HepG2 (cell line): ENCODE results near the gene C4orf33. TPM values are rescaled to one million over a fixed set of nuclear protein-coding genes. Genes with fewer than 3 reads are reported as not detected.
"Not testable (repeated sequence)": the region's sequence is repeated elsewhere in the genome, so short reads cannot be mapped to it uniquely, and the experiment has no call there.

Source experiments
- ATAC-seq: fragments of 200-7000 bp; cut with Tn5 transposase; 3 replicates; pipeline ENCODE4 v1.9.1; 2020; ENCODE audit warnings: mild to moderate bottlenecking, moderate library complexity
- BruUV-seq: library from RNA; stranded (reverse); fragments of 400-500 nt; replicated peaks from 2 replicates; lab custom pipeline; 2021; lab: Mats Ljungman, UMichigan
- CTCF ChIA-PET: fragments of 300-600 bp; formaldehyde crosslinking; extraction: SDS; loops from one replicate; lab custom pipeline; 2021; ENCODE audit warnings: low total read pairs, inconsistent platforms, low intra/inter-chr PET ratio; lab: Yijun Ruan, JAX
- POLR2A ChIA-PET: fragments of 350-600 bp; sonication (Branson Sonifier 250); formaldehyde crosslinking; loops from one replicate; lab custom pipeline; 2020; ENCODE audit warnings: antibody characterized with exemption, inconsistent platforms; lab: Yijun Ruan, JAX
- DNase-seq: peaks from one replicate; pipeline ENCODE4 v3.0.0-alpha.2; 2015; ENCODE audit warnings: low spot score
- FAIRE-seq: peaks from 3 replicates; lab custom pipeline; 2011; peaks lifted over from hg19 to GRCh38; lab: Jason Lieb, UNC
- H2AFZ ChIP-seq: one replicate; pipeline ENCODE4 v1.6.1; 2011; ENCODE audit warnings: low read length, inconsistent platforms
- H3K27ac ChIP-seq: fragments of 300-600 bp; 3 replicates; pipeline ENCODE4 v1.8.0; 2011; ENCODE audit warnings: mixed run types, mild to moderate bottlenecking, mixed read lengths, low read length, inconsistent platforms; ENCODE audit not compliant: insufficient read depth; ENCODE audit errors: extremely low read length
- H3K27me3 ChIP-seq, 2 experiments: fragments of 200-600 bp in 1 of 2; 2 replicates in 1 of 2; 3 replicates in 1 of 2; pipeline versions ENCODE4 v1.6.0 to v1.8.0; 2011; ENCODE audit warnings: low read length in 2 of 2, mild to moderate bottlenecking in 2 of 2, moderate library complexity in 2 of 2, inconsistent platforms in 1 of 2; ENCODE audit not compliant: insufficient read depth in 2 of 2, control insufficient read depth in 1 of 2
- H3K36me3 ChIP-seq, 2 experiments: fragments of 200-600 bp in 1 of 2; replicated peaks in 1 of 2; 2 replicates in 1 of 2; 3 replicates in 1 of 2; pipeline versions ENCODE4 v1.5.1 to v1.8.0; 2011; ENCODE audit warnings: low read length in 2 of 2, inconsistent platforms in 1 of 2; ENCODE audit not compliant: insufficient read depth in 2 of 2, control insufficient read depth in 1 of 2
- H3K4me1 ChIP-seq: 2 replicates; pipeline ENCODE4 v1.5.1; 2012; ENCODE audit warnings: low read length, inconsistent platforms; ENCODE audit not compliant: insufficient read depth
- H3K4me2 ChIP-seq: 2 replicates; pipeline ENCODE4 v1.6.0; 2011; ENCODE audit warnings: low read depth, low read length, inconsistent platforms
- H3K4me3 ChIP-seq, 3 experiments: fragments of 200-600 bp in 1 of 3; sonication (generic), shearing (Covaris generic) in 1 of 3; replicated peaks in 1 of 3; 2 replicates each; pipeline ENCODE4 v1.5.1; 2011 to 2016; ENCODE audit warnings: low read length in 3 of 3, inconsistent platforms in 2 of 3, low read depth in 2 of 3, mild to moderate bottlenecking in 2 of 3, control low read depth in 1 of 3, mixed read lengths in 1 of 3; ENCODE audit not compliant: insufficient read depth in 1 of 3
- H3K79me2 ChIP-seq: one replicate; pipeline ENCODE4 v1.6.1; 2011; ENCODE audit warnings: low read length, inconsistent platforms; ENCODE audit not compliant: insufficient read depth
- H3K9ac ChIP-seq: 2 replicates; pipeline ENCODE4 v1.6.0; 2011; ENCODE audit warnings: mild to moderate bottlenecking, low read depth, low read length, inconsistent platforms; ENCODE audit not compliant: insufficient read depth
- H3K9me3 ChIP-seq: 2 replicates; pipeline ENCODE4 v1.5.1; 2012; ENCODE audit warnings: mild to moderate bottlenecking, low read length
- H4K20me1 ChIP-seq: 2 replicates; pipeline ENCODE4 v1.6.0; 2011; ENCODE audit warnings: inconsistent platforms, mild to moderate bottlenecking, low read length, moderate library complexity; ENCODE audit not compliant: insufficient read depth
- ARHGAP35 ChIP-seq: sonication (generic); formaldehyde crosslinking; IDR thresholded peaks from 2 replicates; pipeline ENCODE4 v1.9.0; 2022; ENCODE audit warnings: mild to moderate bottlenecking, inconsistent platforms, moderate library complexity, missing genetic modification reagents, borderline replicate concordance
- GABPB1 ChIP-seq: IDR thresholded peaks from 2 replicates; pipeline ENCODE4 v1.6.1; 2016; ENCODE audit warnings: mild to moderate bottlenecking, missing genetic modification reagents, moderate library complexity, missing compliant biosample characterization
- GLI4 ChIP-seq: sonication (generic); formaldehyde crosslinking; IDR thresholded peaks from 2 replicates; pipeline ENCODE4 v1.5.1; 2020; ENCODE audit warnings: missing genetic modification reagents, mild to moderate bottlenecking, moderate library complexity, borderline replicate concordance
- SNAPC2 ChIP-seq: sonication (generic); formaldehyde crosslinking; IDR thresholded peaks from 2 replicates; pipeline ENCODE4 v1.8.1; 2022; ENCODE audit warnings: mild to moderate bottlenecking, missing genetic modification reagents
- ZNF136 ChIP-seq: sonication (generic); formaldehyde crosslinking; IDR thresholded peaks from 2 replicates; pipeline ENCODE4 v1.8.1; 2022; ENCODE audit warnings: low read depth, mild to moderate bottlenecking, moderate library complexity, missing genetic modification reagents
- WGBS: methylation state at CpG from one replicate; pipeline ENCODE4 v1.1.6; 2017; ENCODE audit warnings: low lambda C conversion rate; 5-methylcytosine and 5-hydroxymethylcytosine counted together
- in situ Hi-C: cut with HindIII; loops from 2 replicates; pipeline ENCODE4 v1.10.0; 2017; ENCODE audit warnings: low pct_unique_long_range_greater_than_20kb; ENCODE audit not compliant: extremely low pct_ligation_motif_present
- intact Hi-C: fragments of 100-400 bp; cut with micrococcal nuclease; formaldehyde crosslinking; loops from one replicate; pipeline ENCODE4 v1.10.0; 2022; ENCODE audit not compliant: unreplicated experiment
- polyA plus RNA-seq, 8 experiments: library from polyadenylated mRNA; depleted of rRNA in 3 of 8; stranded (reverse) in 7 of 8; unstranded in 1 of 8; fragments of >200 nt; fragmentation: Illumina TruSeq in 4 of 8; extraction: Trizol in 4 of 8; gene quantifications; 2 replicates each; pipeline versions ENCODE4 v1.2.1 to v1.2.3, GENCODE V29; 2011 to 2016; ENCODE audit warnings: low read depth in 4 of 8, missing spikeins in 1 of 8, mixed read lengths in 1 of 8; ENCODE audit not compliant: insufficient read depth in 1 of 8
- total RNA-seq, 5 experiments: library from RNA; depleted of rRNA; stranded (reverse); fragments of >200 nt; fragmentation: Illumina TruSeq; extraction: Trizol; gene quantifications; 2 replicates each; pipeline ENCODE4 v1.2.3, GENCODE V29; 2016; ENCODE audit warnings: low read depth in 1 of 5
- TF ChIP-seq, protein P1 (sequence below): sonication (generic); formaldehyde crosslinking; IDR thresholded peaks from 2 replicates; pipeline ENCODE4 v1.5.1; 2020; ENCODE audit warnings: mild to moderate bottlenecking, missing genetic modification reagents

The C4orf33 gene
- total and polyA plus RNA-seq, 2 of the 13 experiments (the other 11 are each of a cell fraction or from before 2014, with no cell fraction given): 2.8 to 3.3 TPM

DNA sequence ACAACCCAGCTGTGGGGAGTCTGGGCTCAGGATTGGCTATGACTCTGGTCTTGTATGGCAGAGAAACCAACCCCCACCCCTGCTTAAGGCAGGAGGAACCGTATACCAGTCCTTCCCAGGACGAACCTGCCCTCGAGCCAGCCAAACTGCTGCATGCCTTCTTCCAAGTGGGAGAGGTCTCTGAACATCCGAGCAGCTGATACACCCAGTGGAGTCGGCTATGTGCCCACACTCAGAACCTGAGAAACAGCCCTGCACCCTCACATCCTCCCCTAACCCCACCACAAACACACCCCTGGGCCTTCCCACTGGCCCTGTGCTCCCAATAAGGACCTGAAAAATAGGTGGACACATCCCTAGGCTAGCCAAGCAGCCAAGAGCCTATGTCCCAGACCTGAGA, 21.8 kb downstream of the C4orf33 start (continued):
- TF ChIP-seq, protein P1, sequence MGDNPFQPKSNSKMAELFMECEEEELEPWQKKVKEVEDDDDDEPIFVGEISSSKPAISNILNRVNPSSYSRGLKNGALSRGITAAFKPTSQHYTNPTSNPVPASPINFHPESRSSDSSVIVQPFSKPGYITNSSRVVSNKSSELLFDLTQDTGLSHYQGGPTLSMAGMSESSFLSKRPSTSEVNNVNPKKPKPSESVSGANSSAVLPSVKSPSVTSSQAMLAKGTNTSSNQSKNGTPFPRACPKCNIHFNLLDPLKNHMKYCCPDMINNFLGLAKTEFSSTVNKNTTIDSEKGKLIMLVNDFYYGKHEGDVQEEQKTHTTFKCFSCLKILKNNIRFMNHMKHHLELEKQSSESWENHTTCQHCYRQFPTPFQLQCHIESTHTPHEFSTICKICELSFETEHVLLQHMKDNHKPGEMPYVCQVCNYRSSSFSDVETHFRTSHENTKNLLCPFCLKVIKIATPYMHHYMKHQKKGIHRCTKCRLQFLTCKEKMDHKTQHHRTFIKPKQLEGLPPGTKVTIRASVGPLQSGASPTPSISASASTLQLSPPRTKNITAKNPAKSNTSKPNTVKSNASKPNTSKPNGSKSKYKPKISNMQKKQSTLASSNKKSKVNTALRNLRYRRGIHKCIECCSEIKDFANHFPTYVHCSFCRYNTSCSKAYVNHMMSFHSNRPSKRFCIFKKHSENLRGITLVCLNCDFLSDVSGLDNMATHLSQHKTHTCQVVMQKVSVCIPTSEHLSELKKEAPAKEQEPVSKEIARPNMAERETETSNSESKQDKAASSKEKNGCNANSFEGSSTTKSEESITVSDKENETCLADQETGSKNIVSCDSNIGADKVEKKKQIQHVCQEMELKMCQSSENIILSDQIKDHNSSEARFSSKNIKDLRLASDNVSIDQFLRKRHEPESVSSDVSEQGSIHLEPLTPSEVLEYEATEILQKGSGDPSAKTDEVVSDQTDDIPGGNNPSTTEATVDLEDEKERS: no peak
- TF ChIP-seq ZNF136 (no peak), SNAPC2 (no peak), GLI4 (CRISPR knock-in tag) (no peak), ARHGAP35 (CRISPR knock-in tag) (no peak)

DNA sequence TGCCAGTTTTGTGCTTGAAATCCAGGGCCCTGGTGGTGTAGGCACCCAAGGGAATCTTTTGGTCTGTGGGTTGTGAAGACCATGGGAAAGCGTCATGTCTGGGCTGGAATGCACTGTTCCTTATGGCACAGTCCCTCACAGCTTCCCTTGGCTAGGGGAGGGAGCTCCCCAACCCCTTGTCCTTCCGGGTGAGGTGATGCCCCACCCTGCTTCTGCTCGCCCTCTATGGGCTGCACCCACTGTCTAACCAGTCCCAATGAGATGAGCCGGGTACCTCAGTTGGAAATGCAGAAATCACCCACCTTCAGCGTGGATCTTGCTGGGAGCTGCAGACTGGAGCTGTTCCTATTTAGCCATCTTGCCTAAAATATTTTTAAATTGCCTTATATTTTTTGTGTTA, 30.7 kb downstream of the C4orf33 start:
- WGBS: 33% methylated on average over 3 of the region's 5 CpGs
- DNase-seq, POLR2A ChIA-PET, intact Hi-C loops, H4K20me1 ChIP-seq, H3K9me3 ChIP-seq, H3K36me3 ChIP-seq, H3K4me1 ChIP-seq, BruUV-seq, H3K27ac ChIP-seq, H3K79me2 ChIP-seq, H3K27me3 ChIP-seq, H3K9ac ChIP-seq, in situ Hi-C loops, FAIRE-seq, CTCF ChIA-PET: not testable (repeated sequence)
- Histone ChIP-seq H2AFZ (peak overlapping the region; percentile 52), H3K4me2 (peak overlapping the region; percentile 32; the same call in 1 of the 2 replicates), H3K4me3 (0 out of 6 replicates have a peak overlapping the region, but pooled peaks of 1 of the 3 experiments have one; percentile 26)
- peak; percentile 22; the same call in 2 of the 3 replicates for ATAC-seq
- TF ChIP-seq GABPB1 (CRISPR knock-in tag): 0 out of 2 replicates have a peak, but pooled peaks have one; percentile 25
